Tibial artery (tissue), 4 donors: ENCODE results near the gene PYGB.

Experiments used
- DNase-seq, 2 donors: peaks; one replicate each; pipeline ENCODE4 v3.0.0-alpha.2; 2019
- H3K27ac ChIP-seq, 2 donors: fragments of 200-600 bp; sonication (generic) in 1 of 2; 1 replicate in 1 of 2; 2 replicates in 1 of 2; pipeline ENCODE4 v1.5.1; 2018 to 2019; ENCODE audit warnings: mild to moderate bottlenecking in 1 of 2
- H3K27me3 ChIP-seq, 2 donors: fragments of 200-600 bp; sonication (generic) in 1 of 2; one replicate each; pipeline versions ENCODE4 v1.5.1 to v1.6.0; 2016 to 2019
- H3K36me3 ChIP-seq, 3 donors: fragments of 200-600 bp; sonication (generic) in 2 of 3; one replicate each; pipeline ENCODE4 v1.5.1; 2016 to 2019; ENCODE audit warnings: mild to moderate bottlenecking in 2 of 3
- H3K4me1 ChIP-seq, 4 donors: fragments of 200-600 bp; sonication (generic) in 2 of 4; 1 replicate in 3 of 4; 2 replicates in 1 of 4; pipeline ENCODE4 v1.5.1; 2016 to 2019
- H3K4me3 ChIP-seq, 2 donors: fragments of 200-600 bp; sonication (generic) in 1 of 2; 1 replicate in 1 of 2; 2 replicates in 1 of 2; pipeline ENCODE4 v1.5.1; 2018 to 2019; ENCODE audit warnings: mild to moderate bottlenecking in 2 of 2
- H3K9me3 ChIP-seq, 3 donors: fragments of 200-600 bp; sonication (generic) in 1 of 3; one replicate each; pipeline ENCODE4 v1.5.1; 2016 to 2019
- CTCF ChIP-seq, 2 experiments: fragments of 200-600 bp in 1 of 2; fragments of 450-650 bp in 1 of 2; IDR thresholded peaks; one replicate each; pipeline ENCODE4 v1.5.1; 2017 to 2019; ENCODE audit warnings: antibody characterized with exemption in 2 of 2, mild to moderate bottlenecking in 1 of 2, moderate library complexity in 1 of 2
- intact Hi-C: fragments of 100-400 bp; cut with DNase I; formaldehyde crosslinking; loops from one replicate; pipeline ENCODE4 v1.15.0; 2023; ENCODE audit warnings: low total_unique reads

PYGB gene

DNA sequence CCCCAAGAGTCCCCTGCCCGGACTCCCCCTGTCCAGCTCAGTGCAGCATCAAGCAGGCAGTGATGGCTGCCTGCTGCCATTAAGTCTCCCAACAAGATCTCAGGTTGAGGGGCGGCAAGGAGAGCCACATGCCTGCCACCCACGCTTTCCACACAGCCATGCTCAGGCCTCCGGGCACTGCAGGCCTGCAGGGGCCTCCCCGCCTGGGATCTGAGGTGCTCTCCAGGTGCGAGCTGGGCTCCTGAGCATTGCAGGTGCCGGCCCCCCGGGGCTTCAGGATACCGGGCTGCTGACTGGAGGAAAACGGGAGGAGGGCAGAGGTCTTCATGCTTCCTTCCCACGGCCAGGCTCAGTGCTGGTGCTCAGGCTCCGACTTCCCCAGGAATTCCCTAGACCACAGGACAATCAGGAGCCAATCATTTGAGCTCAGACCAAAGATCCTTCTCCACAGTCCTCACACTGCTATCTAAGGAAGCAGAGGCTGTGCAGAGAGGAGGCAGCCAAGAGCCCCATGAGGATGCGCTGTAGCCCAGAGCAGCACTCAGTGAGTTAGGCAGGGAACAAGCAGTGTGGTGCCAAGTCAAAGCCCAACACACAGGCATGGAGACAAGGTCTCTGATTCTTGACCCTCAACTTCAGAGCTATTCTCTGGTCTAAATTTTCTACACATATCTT lies 52.7 kb downstream of the PYGB start:
- Histone ChIP-seq H3K4me3 (no peak overlapping the region), H3K27me3 (no peaks in the 10 kb centered on the region), H3K9me3 (no peaks in the 10 kb centered on the region), H3K4me1 (peaks cover 0 to 17% (median 11%) of the 10 kb centered on the region in 4 donors), H3K36me3 (peaks cover 27 to 69% (median 39%) of the 10 kb centered on the region in 3 donors), H3K27ac (no peak overlapping the region)
- intact Hi-C loops, result loop anchor here (5.0 kb wide), 1 partner anchor 92 kb away; the partner anchor contains the start of gene ABHD12
- no peak for TF ChIP-seq CTCF (IDR thresholded peaks at IDR 0.05)
- DNase-seq, result no peak

GRCh38 chr20:25301357-25301920 lies 53.6 kb downstream of the PYGB start:
- no peaks in the 10 kb centered on the region for H3K9me3 ChIP-seq
- DNase-seq, result no peak
- intact Hi-C loops, result loop anchor here (5.0 kb wide), 1 partner anchor 91 kb away; the partner anchor contains the start of gene ABHD12

GRCh38 chr20:25302596-25302995 lies 54.7 kb downstream of the PYGB start:
- TF ChIP-seq CTCF (IDR thresholded peaks at IDR 0.05), result no peak
- Histone ChIP-seq H3K9me3 (no peaks in the 10 kb centered on the region), H3K36me3 (peaks cover 15 to 57% (median 23%) of the 10 kb centered on the region in 3 donors), H3K27me3 (no peaks in the 10 kb centered on the region), H3K4me1 (no peaks in the 10 kb centered on the region), H3K27ac (no peak overlapping the region), H3K4me3 (no peak overlapping the region)
- no peak for DNase-seq
- intact Hi-C loops, result loop anchor here (5.0 kb wide), 1 partner anchor 90 kb away; the partner anchor contains the start of gene ABHD12

More at GRCh38 chr20:25301357-25301920, 53.6 kb downstream of the PYGB start:
- TF ChIP-seq CTCF (IDR thresholded peaks at IDR 0.05), result no peak
- Histone ChIP-seq H3K4me1 (peaks cover 0 to 9% (median 3%) of the 10 kb centered on the region in 4 donors), H3K27me3 (no peaks in the 10 kb centered on the region), H3K4me3 (no peak overlapping the region), H3K27ac (no peak overlapping the region), H3K36me3 (peaks cover 23 to 61% (median 34%) of the 10 kb centered on the region in 3 donors)

GRCh38 chr20:25303292-25304024 lies 55.6 kb downstream of the PYGB start:
- Histone ChIP-seq H3K4me3 (no peak overlapping the region), H3K27me3 (no peaks in the 10 kb centered on the region), H3K36me3 (peaks cover 6 to 57% (median 14%) of the 10 kb centered on the region in 3 donors), H3K27ac (no peak overlapping the region), H3K4me1 (no peaks in the 10 kb centered on the region), H3K9me3 (no peaks in the 10 kb centered on the region)
- DNase-seq, result no peak
- intact Hi-C loops, result loop anchor here (5.0 kb wide), 1 partner anchor 89 kb away; the partner anchor contains the start of gene ABHD12
- TF ChIP-seq CTCF (IDR thresholded peaks at IDR 0.05), result no peak

- no peak for TF ChIP-seq CTCF (IDR thresholded peaks at IDR 0.05)
- Histone ChIP-seq H3K36me3 (peaks cover under 1 to 59% (median 9%) of the 10 kb centered on the region in 3 donors), H3K4me1 (no peaks in the 10 kb centered on the region), H3K9me3 (no peaks in the 10 kb centered on the region), H3K27ac (no peak overlapping the region), H3K27me3 (no peaks in the 10 kb centered on the region), H3K4me3 (no peak overlapping the region)
- no peak for DNase-seq
- intact Hi-C loops, result loop anchor here (5.0 kb wide), 1 partner anchor 88 kb away; the partner anchor contains the start of gene ABHD12
Measured at GRCh38 chr20:25304025-25304549, 56.2 kb downstream of the PYGB start.
